T-helper 22 cell (primary cell): ENCODE measurements around the gene RGL3.
"Not testable (repeated sequence)": the region's sequence is repeated elsewhere in the genome, so short reads cannot be mapped to it uniquely, and the experiment has no call there.

ENCODE experiments used
- DNase-seq: peaks from one replicate; pipeline ENCODE4 v3.0.0-alpha.2; 2020; ENCODE audit warnings: low read depth

Gene RGL3

GRCh38 chr19:11420429-11421370 lies 1.6 kb upstream of the RGL3 start:
- DNase-seq = no peak

GRCh38 chr19:11418094-11418548 lies 993 bp downstream of the RGL3 start:
- no peak for DNase-seq

GRCh38 chr19:11416346-11417052 lies 2.6 kb downstream of the RGL3 start:
- no peak for DNase-seq

GRCh38 chr19:11414544-11414943 lies 4.6 kb downstream of the RGL3 start:
- DNase-seq = no peak

GRCh38 chr19:11410682-11411081 lies 8.4 kb downstream of the RGL3 start:
- DNase-seq = no peak

- no peak for DNase-seq
These were observed 10.5 kb downstream of the RGL3 start for GRCh38 chr19:11408591-11408990.

GRCh38 chr19:11406703-11407236 lies 12.3 kb downstream of the RGL3 start:
- not testable (repeated sequence) for DNase-seq

GRCh38 chr19:11405846-11406643 lies 13.1 kb downstream of the RGL3 start:
- DNase-seq = no peak

GRCh38 chr19:11404588-11405222 lies 14.4 kb downstream of the RGL3 start:
- DNase-seq = no peak

GRCh38 chr19:11401808-11402543 lies 17.1 kb downstream of the RGL3 start:
- no peak for DNase-seq

- DNase-seq = no peak
These were observed 18.3 kb downstream of the RGL3 start for GRCh38 chr19:11400798-11401197.

GRCh38 chr19:11399667-11400066 lies 19.4 kb downstream of the RGL3 start:
- no peak for DNase-seq

GRCh38 chr19:11397089-11397610 lies 22.0 kb downstream of the RGL3 start:
- DNase-seq = no peak

- no peak for DNase-seq
These were observed 28.0 kb downstream of the RGL3 start for GRCh38 chr19:11390933-11391680.

- no peak for DNase-seq
These were observed 28.8 kb downstream of the RGL3 start for GRCh38 chr19:11390359-11390758.

GRCh38 chr19:11387162-11388034 lies 31.7 kb downstream of the RGL3 start:
- DNase-seq = no peak

GRCh38 chr19:11384778-11385129 lies 34.4 kb downstream of the RGL3 start:
- DNase-seq = no peak

GRCh38 chr19:11383706-11384048 lies 35.4 kb downstream of the RGL3 start:
- DNase-seq = no peak
